ENCODE data around the gene USH1C. TPM values are rescaled to one million over a fixed set of nuclear protein-coding genes. Genes with fewer than 3 reads are reported as not detected.

The USH1C gene
- total RNA-seq, 1 experiment from 2014 or later: 101 TPM

DNA sequence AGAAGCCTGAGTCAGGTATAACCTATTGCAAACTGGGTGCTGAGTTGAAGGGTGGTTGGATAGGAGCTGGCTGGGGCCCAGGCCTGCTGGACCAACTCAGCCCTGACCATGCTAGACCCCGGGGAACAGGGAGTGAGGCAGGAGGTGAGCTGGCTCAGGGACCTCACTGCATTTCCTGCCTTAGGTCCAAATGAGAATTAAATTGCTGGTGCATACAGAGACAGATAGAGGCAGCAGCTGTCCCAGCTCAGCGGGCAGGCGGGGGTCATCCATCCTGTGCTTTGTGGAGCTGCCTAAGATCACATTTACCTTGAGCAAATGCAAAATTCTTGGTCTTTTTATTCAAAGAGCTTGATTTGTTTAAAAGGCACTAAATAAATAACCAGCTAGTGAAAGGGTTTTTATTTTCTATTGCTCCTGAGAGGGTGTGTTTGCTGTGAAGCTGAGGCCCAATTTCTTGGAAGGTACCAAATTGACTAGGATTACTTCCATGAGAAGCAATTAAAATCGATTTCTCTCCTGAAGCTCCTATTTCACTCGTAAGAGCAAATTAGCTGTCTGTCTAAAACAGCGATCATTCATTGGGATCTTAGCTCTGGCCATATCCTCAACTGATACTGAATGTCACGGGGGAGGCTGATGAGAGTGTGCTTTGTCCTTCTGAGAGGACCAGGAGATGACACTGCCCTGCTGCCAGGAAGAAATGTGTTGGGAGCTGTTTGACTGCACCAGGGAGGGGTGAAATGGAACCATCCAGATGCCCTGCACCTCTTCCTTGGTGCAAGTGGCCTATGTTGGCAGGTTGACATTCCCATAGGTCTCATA, 24.9 kb downstream of the USH1C start:
- H3K36me3 Mint-ChIP-seq (ENCODE audit: insufficient read depth, unreplicated experiment): peaks cover 62% of the 10 kb centered on the region
- POLR2A ChIA-PET: no interaction called here
- H3K27me3 Mint-ChIP-seq (ENCODE audit: insufficient read depth, unreplicated experiment): no peaks in the 10 kb centered on the region
- Histone ChIP-seq H3K4me1 (no peaks in the 10 kb centered on the region), H3K27me3 (replicated peaks; ENCODE audit: control insufficient read depth, insufficient read depth, low read length) (no peaks in the 10 kb centered on the region), H3K36me3 (ENCODE audit: control insufficient read depth, insufficient read depth, low read length) (peaks cover 21% of the 10 kb centered on the region), H3K4me3 (ENCODE audit: low read depth, low read length) (no peak overlapping the region), H3K9me3 (no peaks in the 10 kb centered on the region)
- TF ChIP-seq, protein P1, sequence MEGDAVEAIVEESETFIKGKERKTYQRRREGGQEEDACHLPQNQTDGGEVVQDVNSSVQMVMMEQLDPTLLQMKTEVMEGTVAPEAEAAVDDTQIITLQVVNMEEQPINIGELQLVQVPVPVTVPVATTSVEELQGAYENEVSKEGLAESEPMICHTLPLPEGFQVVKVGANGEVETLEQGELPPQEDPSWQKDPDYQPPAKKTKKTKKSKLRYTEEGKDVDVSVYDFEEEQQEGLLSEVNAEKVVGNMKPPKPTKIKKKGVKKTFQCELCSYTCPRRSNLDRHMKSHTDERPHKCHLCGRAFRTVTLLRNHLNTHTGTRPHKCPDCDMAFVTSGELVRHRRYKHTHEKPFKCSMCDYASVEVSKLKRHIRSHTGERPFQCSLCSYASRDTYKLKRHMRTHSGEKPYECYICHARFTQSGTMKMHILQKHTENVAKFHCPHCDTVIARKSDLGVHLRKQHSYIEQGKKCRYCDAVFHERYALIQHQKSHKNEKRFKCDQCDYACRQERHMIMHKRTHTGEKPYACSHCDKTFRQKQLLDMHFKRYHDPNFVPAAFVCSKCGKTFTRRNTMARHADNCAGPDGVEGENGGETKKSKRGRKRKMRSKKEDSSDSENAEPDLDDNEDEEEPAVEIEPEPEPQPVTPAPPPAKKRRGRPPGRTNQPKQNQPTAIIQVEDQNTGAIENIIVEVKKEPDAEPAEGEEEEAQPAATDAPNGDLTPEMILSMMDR (IDR thresholded peaks at IDR 0.05; ENCODE audit: insufficient read depth in 1 of 2, low read depth in 1 of 2, low read length in 1 of 2, severe bottlenecking in 1 of 2, unreplicated experiment in 1 of 2): no peak
- no peak overlapping the region for H3K4me3 Mint-ChIP-seq (ENCODE audit: unreplicated experiment)
- BruUV-seq (replicated peaks): no TSS peak
- no peak overlapping the region for H3K27ac Mint-ChIP-seq (ENCODE audit: unreplicated experiment)
- intact Hi-C loops (cut with micrococcal nuclease; ENCODE audit: unreplicated experiment): no loop called here
- CTCF ChIA-PET: interaction anchor here (1.3 kb wide), 1 partner anchor 9 kb away, joined by 6 read pairs; no protein-coding TSS in a partner anchor
- DNase-seq: no peak
- no peaks in the 10 kb centered on the region for H3K4me1 Mint-ChIP-seq (ENCODE audit: low read depth, unreplicated experiment)
- no peaks in the 10 kb centered on the region for H3K9me3 Mint-ChIP-seq (ENCODE audit: unreplicated experiment)

DNA sequence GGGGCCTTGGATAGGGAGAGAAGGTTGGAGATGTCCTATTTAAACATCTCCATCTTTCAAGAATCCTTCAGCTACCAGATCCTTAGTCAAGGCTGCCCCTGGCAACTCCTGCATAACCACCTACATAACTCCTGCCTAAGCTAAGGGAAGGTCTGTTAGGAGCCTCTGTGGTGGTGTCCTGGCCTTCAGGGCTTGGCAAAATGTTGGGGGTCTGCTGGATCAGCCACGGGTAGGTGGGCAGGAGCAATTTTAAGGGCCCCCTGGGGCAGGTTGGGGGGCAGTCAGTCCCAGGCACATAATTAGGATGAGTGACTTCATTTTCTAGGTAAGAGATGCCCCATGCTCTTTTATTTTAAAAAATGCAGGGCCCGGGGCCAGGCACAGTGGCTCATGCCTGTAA, 25.9 kb downstream of the USH1C start:
- no peak overlapping the region for H3K4me3 ChIP-seq (ENCODE audit: low read depth, low read length)
- H3K27me3 ChIP-seq (replicated peaks; ENCODE audit: control insufficient read depth, insufficient read depth, low read length): no peaks in the 10 kb centered on the region
- Mint-ChIP-seq H3K36me3 (ENCODE audit: insufficient read depth, unreplicated experiment) (peaks cover 61% of the 10 kb centered on the region), H3K4me1 (ENCODE audit: low read depth, unreplicated experiment) (no peaks in the 10 kb centered on the region), H3K9me3 (ENCODE audit: unreplicated experiment) (no peaks in the 10 kb centered on the region), H3K4me3 (ENCODE audit: unreplicated experiment) (no peak overlapping the region), H3K27ac (ENCODE audit: unreplicated experiment) (no peak overlapping the region), H3K27me3 (ENCODE audit: insufficient read depth, unreplicated experiment) (no peaks in the 10 kb centered on the region)
- TF ChIP-seq, protein P1 (IDR thresholded peaks at IDR 0.05; ENCODE audit: insufficient read depth in 1 of 2, low read depth in 1 of 2, low read length in 1 of 2, severe bottlenecking in 1 of 2, unreplicated experiment in 1 of 2): no peak
- ChIA-PET POLR2A (no interaction called here), CTCF (interaction anchor here (1.2 kb wide), 1 partner anchor 10 kb away, joined by 3 read pairs; no protein-coding TSS in a partner anchor)
- no peaks in the 10 kb centered on the region for H3K4me1 ChIP-seq
- no peaks in the 10 kb centered on the region for H3K9me3 ChIP-seq
- BruUV-seq (replicated peaks): no TSS peak
- H3K36me3 ChIP-seq (ENCODE audit: control insufficient read depth, insufficient read depth, low read length): peaks cover 21% of the 10 kb centered on the region
- no peak for DNase-seq
- intact Hi-C loops (cut with micrococcal nuclease; ENCODE audit: unreplicated experiment): no loop called here

DNA sequence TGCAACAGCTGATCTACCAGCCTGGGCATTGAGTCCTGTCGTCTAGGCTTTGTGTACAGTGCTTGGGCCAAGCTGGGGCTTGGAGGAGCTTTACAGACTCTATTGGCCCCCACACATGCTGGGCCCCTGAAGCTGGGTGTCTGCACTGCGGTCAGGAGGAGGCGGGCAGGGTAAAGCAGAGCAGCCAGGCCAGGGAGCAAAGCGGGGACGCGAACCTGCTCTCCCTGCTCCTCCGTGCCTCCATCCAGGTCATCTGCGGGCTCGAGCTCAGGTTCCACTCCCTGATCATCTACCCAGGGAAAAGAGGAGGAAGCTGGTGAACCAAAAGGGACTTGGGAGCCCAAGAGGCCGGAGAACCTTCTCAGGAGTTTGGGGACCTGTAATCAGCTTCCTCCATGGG, 27.0 kb downstream of the USH1C start:
- no peaks in the 10 kb centered on the region for H3K9me3 ChIP-seq
- peaks cover 19% of the 10 kb centered on the region for H3K36me3 ChIP-seq (ENCODE audit: control insufficient read depth, insufficient read depth, low read length)
- no peak overlapping the region for H3K27ac Mint-ChIP-seq (ENCODE audit: unreplicated experiment)
- TF ChIP-seq, protein P1 (IDR thresholded peaks at IDR 0.05; ENCODE audit: insufficient read depth in 1 of 2, low read depth in 1 of 2, low read length in 1 of 2, severe bottlenecking in 1 of 2, unreplicated experiment in 1 of 2): no peak
- no peaks in the 10 kb centered on the region for H3K27me3 ChIP-seq (replicated peaks; ENCODE audit: control insufficient read depth, insufficient read depth, low read length)
- ChIA-PET POLR2A (no interaction called here), CTCF (interaction anchor here (1.2 to 1.3 kb wide), 2 partner anchors 11 to 14 kb away, joined by 3 read pairs; no protein-coding TSS in a partner anchor)
- no peaks in the 10 kb centered on the region for H3K9me3 Mint-ChIP-seq (ENCODE audit: unreplicated experiment)
- H3K4me1 Mint-ChIP-seq (ENCODE audit: low read depth, unreplicated experiment): no peaks in the 10 kb centered on the region
- no TSS peak for BruUV-seq (replicated peaks)
- no peak overlapping the region for H3K4me3 ChIP-seq (ENCODE audit: low read depth, low read length)
- peaks cover 59% of the 10 kb centered on the region for H3K36me3 Mint-ChIP-seq (ENCODE audit: insufficient read depth, unreplicated experiment)
- no peak for DNase-seq
- H3K4me3 Mint-ChIP-seq (ENCODE audit: unreplicated experiment): no peak overlapping the region
- H3K4me1 ChIP-seq: no peaks in the 10 kb centered on the region
- H3K27me3 Mint-ChIP-seq (ENCODE audit: insufficient read depth, unreplicated experiment): no peaks in the 10 kb centered on the region
- intact Hi-C loops (cut with micrococcal nuclease; ENCODE audit: unreplicated experiment): no loop called here

Measured in Caco-2 (cell line).